ENCODE data around the gene MED1.
"Not testable (repeated sequence)": the region's sequence is repeated elsewhere in the genome, so short reads cannot be mapped to it uniquely, and the experiment has no call there.

MED1 gene

DNA sequence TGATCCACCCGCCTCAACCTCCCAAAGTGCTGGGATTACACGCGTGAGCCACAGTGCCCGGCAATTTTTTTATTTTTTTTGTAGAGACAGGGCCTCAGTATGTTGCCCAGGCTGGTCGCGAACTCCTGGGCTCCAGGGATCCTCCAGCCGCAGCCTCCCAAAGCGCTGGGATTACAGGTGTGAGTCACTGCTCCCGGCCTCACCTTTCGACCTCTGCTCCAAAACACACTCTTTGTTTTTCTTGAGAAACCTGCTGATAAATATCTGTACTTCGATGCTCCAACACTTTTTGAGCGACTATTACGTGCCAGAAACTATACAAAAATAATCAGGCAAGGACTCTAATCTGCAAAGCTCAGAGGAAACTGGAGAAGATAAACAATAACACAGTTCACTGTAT is 1.0 kb downstream of the MED1 start:
- no peak for DNase-seq (ENCODE audit: low read depth)
- peak overlapping the region; percentile 99 for H3K4me3 ChIP-seq (ENCODE audit: low read depth, low read length)
- TF ChIP-seq, protein P1, sequence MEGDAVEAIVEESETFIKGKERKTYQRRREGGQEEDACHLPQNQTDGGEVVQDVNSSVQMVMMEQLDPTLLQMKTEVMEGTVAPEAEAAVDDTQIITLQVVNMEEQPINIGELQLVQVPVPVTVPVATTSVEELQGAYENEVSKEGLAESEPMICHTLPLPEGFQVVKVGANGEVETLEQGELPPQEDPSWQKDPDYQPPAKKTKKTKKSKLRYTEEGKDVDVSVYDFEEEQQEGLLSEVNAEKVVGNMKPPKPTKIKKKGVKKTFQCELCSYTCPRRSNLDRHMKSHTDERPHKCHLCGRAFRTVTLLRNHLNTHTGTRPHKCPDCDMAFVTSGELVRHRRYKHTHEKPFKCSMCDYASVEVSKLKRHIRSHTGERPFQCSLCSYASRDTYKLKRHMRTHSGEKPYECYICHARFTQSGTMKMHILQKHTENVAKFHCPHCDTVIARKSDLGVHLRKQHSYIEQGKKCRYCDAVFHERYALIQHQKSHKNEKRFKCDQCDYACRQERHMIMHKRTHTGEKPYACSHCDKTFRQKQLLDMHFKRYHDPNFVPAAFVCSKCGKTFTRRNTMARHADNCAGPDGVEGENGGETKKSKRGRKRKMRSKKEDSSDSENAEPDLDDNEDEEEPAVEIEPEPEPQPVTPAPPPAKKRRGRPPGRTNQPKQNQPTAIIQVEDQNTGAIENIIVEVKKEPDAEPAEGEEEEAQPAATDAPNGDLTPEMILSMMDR (conservative IDR thresholded peaks at IDR 0.05; ENCODE audit: low read depth, low read length), result no peak

DNA sequence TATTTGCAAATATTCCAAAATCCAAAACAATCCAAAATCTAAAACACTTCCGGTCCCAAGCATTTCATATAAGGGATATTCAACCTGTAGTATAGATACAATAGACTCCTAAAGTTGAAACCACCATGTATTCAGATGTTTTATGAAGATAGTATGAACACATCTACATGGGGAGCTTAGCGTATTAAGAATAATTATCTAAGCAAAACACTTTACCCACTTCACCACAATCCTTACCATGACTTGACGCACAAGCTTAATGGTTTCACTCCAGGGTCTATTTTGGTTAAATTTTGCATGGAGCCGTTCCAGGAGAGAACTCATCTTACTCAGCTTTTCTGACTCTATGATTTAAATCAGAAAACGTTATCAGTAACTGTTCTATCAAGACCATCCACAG is 3.5 kb downstream of the MED1 start:
- DNase-seq (ENCODE audit: low read depth), result no peak
- no peak overlapping the region for H3K4me3 ChIP-seq (ENCODE audit: low read depth, low read length)
- TF ChIP-seq, protein P1 (conservative IDR thresholded peaks at IDR 0.05; ENCODE audit: low read depth, low read length), result no peak

DNA sequence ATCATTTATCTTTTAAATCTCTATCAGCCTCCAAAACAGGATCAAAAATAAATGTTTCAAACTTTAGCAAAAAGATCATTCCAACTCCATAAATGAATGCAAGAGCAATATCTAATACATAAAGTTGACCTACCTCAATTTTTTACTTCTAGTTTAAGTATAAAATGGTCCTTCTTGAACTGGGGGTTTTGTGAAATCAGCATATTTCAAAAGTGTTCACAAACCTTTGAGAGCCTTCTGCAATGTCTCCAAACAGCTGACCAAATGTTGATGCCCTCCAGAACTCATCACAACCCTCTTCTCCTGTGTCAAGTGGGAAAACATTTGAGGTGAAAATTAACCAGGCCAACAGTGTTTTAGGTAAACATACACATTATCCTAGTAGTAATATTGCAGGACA is 7.7 kb downstream of the MED1 start:
- TF ChIP-seq, protein P1 (conservative IDR thresholded peaks at IDR 0.05; ENCODE audit: low read depth, low read length), result no peak
- no peak overlapping the region for H3K4me3 ChIP-seq (ENCODE audit: low read depth, low read length)
- DNase-seq (ENCODE audit: low read depth), result no peak

DNA sequence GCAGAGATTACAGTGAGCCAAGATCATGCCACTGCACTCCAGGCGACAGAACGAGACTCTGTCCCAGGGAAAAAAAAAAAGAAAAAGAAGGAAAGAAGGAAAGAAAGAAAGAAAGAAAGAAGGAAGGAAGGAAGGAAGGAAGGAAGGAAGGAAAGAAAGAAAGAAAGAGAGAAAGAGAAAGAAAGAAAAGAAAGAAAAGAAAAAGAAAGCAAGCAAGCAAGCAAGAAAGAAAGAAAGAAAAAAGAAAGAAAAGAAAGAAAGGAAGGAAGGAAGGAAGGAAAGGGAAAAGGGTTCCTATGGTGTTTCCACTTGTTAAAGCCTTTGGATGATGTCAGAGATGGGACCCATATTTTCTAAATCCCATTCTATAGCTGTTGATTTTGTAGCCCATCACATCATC is 11.2 kb downstream of the MED1 start:
- DNase-seq (ENCODE audit: low read depth); H3K4me3 ChIP-seq (ENCODE audit: low read depth, low read length): not testable (repeated sequence)

DNA sequence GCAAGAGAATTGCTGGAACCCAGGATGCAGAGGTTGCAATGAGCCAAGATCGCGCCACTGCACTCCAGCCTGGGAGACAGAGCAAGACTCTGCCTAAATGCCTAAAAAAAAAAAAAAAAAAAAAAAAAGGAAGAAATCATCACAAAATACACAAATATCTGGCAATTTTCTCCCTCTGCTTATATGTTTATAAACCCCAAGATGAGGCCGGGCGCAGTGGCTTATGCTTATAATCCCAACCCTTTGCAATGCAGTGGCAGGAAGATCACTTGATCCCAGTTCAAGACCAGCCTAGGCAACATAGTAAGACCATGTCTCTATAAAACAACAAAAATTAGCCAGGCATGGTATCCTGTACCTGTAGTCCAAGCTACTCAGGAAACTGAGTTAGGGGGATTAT is 21.5 kb downstream of the MED1 start:
- TF ChIP-seq, protein P1 (conservative IDR thresholded peaks at IDR 0.05; ENCODE audit: low read depth, low read length), result no peak
- H3K4me3 ChIP-seq (ENCODE audit: low read depth, low read length), result no peak overlapping the region
- no peak for DNase-seq (ENCODE audit: low read depth)

DNA sequence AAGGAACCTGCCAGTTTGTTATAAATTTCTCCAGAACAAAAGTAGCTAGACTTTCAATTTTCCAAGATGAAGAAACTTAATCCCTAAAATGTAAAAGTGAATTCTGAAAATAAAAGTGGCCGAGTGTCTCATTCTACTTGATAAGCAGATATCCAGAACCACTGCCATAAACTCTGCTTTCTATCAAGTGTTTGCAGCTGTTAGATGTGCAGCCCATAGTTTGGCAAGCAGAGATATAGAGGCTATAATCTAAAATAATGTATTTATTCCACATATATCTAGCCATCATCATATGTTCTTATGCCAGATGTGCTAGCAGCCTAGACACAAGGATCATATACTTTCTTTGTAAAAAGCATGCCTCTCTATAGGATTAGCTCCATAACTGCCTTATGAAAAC is 34.9 kb downstream of the MED1 start:
- TF ChIP-seq, protein P1 (conservative IDR thresholded peaks at IDR 0.05; ENCODE audit: low read depth, low read length), result no peak
- no peak for DNase-seq (ENCODE audit: low read depth)
- H3K4me3 ChIP-seq (ENCODE audit: low read depth, low read length), result no peak overlapping the region

DNA sequence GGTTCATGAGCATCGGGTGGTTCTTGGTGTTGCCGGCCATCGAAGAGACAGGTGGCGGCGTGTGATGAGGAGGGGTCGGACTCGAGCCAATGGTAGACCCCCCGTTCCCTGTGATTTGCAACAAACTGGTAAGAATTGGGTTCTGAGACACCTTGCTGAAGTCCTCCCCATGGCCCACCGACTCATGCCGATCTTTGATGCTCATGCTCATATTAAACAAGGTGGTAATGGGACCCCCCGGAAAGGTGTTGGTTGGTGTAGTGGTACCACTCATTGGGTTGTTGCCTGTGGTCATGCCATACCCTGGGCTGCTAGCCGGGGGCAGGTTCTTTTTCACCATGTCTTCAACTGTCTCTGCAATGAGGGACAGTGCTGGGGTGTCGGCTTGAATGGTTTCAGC is 40.8 kb downstream of the MED1 start:
- TF ChIP-seq, protein P1 (conservative IDR thresholded peaks at IDR 0.05; ENCODE audit: low read depth, low read length), result no peak
- H3K4me3 ChIP-seq (ENCODE audit: low read depth, low read length), result no peak overlapping the region

DNA sequence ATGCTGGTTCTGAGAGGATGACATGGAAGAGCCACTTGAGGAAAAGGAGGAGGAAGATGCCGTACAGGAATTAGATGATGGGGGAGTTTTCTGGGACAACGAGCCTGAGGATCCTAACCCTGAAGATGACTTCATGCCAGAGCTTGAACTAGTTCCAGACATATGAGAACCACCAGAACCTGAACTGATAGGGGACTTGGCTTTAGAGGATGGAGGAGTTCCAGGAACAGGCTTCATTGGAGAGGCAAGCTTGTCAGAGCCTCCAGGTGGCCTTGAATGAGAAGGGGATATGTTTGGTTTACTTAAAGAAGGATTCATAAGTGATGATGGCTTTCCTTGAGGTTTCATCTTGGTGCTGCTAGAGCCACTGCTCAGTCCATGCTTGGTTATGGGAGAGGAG is 42.7 kb downstream of the MED1 start:
- no peak for DNase-seq (ENCODE audit: low read depth)
- TF ChIP-seq, protein P1 (conservative IDR thresholded peaks at IDR 0.05; ENCODE audit: low read depth, low read length), result no peak
- no peak overlapping the region for H3K4me3 ChIP-seq (ENCODE audit: low read depth, low read length)

More for the DNA sequence above, 40.8 kb downstream of the MED1 start:
- DNase-seq (ENCODE audit: low read depth), result no peak
